IMR-90 (cell line): ENCODE measurements around the gene MFRP.

Experiments used
- CEBPB ChIP-seq: IDR thresholded peaks from 2 replicates; pipeline ENCODE4 v1.6.1; 2012; ENCODE audit warnings: low read depth, low read length, improper control_type of control experiment
- CTCF ChIP-seq: conservative IDR thresholded peaks from 2 replicates; pipeline ENCODE4 v1.5.1; 2012; ENCODE audit warnings: mild to moderate bottlenecking, low read depth, low read length, improper control_type of control experiment
- POLR2A ChIP-seq: IDR thresholded peaks from 2 replicates; pipeline ENCODE4 v1.6.1; 2012; ENCODE audit warnings: mild to moderate bottlenecking, low read depth, low read length

- TF ChIP-seq CTCF (no peak), POLR2A (no peak), CEBPB (no peak)
Measured at GRCh38 chr11:119372260-119373058, 26.0 kb upstream of the MFRP start.
